Measurements from ENCODE around the gene APOOL.

- no peak for TF ChIP-seq MAX (IDR thresholded peaks at IDR 0.05; ENCODE audit: insufficient read depth, insufficient read length)
- TF ChIP-seq, protein P1, sequence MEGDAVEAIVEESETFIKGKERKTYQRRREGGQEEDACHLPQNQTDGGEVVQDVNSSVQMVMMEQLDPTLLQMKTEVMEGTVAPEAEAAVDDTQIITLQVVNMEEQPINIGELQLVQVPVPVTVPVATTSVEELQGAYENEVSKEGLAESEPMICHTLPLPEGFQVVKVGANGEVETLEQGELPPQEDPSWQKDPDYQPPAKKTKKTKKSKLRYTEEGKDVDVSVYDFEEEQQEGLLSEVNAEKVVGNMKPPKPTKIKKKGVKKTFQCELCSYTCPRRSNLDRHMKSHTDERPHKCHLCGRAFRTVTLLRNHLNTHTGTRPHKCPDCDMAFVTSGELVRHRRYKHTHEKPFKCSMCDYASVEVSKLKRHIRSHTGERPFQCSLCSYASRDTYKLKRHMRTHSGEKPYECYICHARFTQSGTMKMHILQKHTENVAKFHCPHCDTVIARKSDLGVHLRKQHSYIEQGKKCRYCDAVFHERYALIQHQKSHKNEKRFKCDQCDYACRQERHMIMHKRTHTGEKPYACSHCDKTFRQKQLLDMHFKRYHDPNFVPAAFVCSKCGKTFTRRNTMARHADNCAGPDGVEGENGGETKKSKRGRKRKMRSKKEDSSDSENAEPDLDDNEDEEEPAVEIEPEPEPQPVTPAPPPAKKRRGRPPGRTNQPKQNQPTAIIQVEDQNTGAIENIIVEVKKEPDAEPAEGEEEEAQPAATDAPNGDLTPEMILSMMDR (IDR thresholded peaks at IDR 0.05; ENCODE audit: extremely low read depth in 1 of 2, insufficient read depth in 1 of 2, low read depth in 1 of 2, low read length in 2 of 2): no peak
- no peak for TF ChIP-seq POLR2AphosphoS5 (IDR thresholded peaks at IDR 0.05; ENCODE audit: insufficient read depth, low read depth, low read length)
- no peak for TF ChIP-seq POLR2A (IDR thresholded peaks at IDR 0.05; ENCODE audit: low read depth, low read length)
- no peak for TF ChIP-seq EZH2 (IDR thresholded peaks at IDR 0.05; ENCODE audit: borderline replicate concordance, low read depth, low read length, severe bottlenecking)
- no peak for TF ChIP-seq JUN (IDR thresholded peaks at IDR 0.05; ENCODE audit: borderline replicate concordance, insufficient read depth, insufficient read length, low read depth)
- TF ChIP-seq GATA2 (IDR thresholded peaks at IDR 0.05; ENCODE audit: insufficient read depth, insufficient read length, low read depth, low read length): no peak
Observed at GRCh38 chrX:85140964-85141363, 137.3 kb downstream of the APOOL start.

Measured in endothelial cell of umbilical vein (primary cell).